Spleen (tissue), 11 donors: ENCODE measurements around the gene ZCCHC7. TPM values are rescaled to one million over a fixed set of nuclear protein-coding genes. Genes with fewer than 3 reads are reported as not detected.

Source experiments
- DNase-seq: peaks from one replicate; pipeline ENCODE4 v3.0.0-alpha.2; 2020
- H3K27ac ChIP-seq, 8 donors: fragments of 200-600 bp; sonication (generic) in 7 of 8; 1 replicate in 4 of 8; 2 replicates in 4 of 8; pipeline versions ENCODE4 v1.5.0 to v1.8.0; 2016 to 2021; ENCODE audit warnings: inconsistent platforms in 4 of 8, mild to moderate bottlenecking in 4 of 8, moderate library complexity in 1 of 8
- H3K27me3 ChIP-seq, 7 donors: fragments of 200-600 bp; sonication (generic) in 6 of 7; replicated peaks in 1 of 7; 1 replicate in 4 of 7; 2 replicates in 3 of 7; pipeline versions ENCODE4 v1.5.0 to v1.8.0; 2016 to 2021; ENCODE audit warnings: inconsistent platforms in 3 of 7, mild to moderate bottlenecking in 1 of 7
- H3K36me3 ChIP-seq, 6 donors: fragments of 200-600 bp; sonication (generic) in 5 of 6; 1 replicate in 4 of 6; 2 replicates in 2 of 6; pipeline versions ENCODE4 v1.5.0 to v1.8.0; 2016 to 2021; ENCODE audit warnings: inconsistent platforms in 2 of 6
- H3K4me1 ChIP-seq, 6 donors: fragments of 200-600 bp; sonication (generic) in 5 of 6; 1 replicate in 3 of 6; 2 replicates in 3 of 6; pipeline versions ENCODE4 v1.5.0 to v1.8.0; 2016 to 2021; ENCODE audit warnings: inconsistent platforms in 3 of 6
- H3K4me3 ChIP-seq, 8 donors: fragments of 200-600 bp; sonication (generic) in 7 of 8; 1 replicate in 4 of 8; 2 replicates in 4 of 8; pipeline versions ENCODE4 v1.5.0 to v1.8.0; 2016 to 2021; ENCODE audit warnings: inconsistent platforms in 4 of 8, mild to moderate bottlenecking in 4 of 8, moderate library complexity in 2 of 8
- H3K9me3 ChIP-seq, 8 donors: fragments of 200-600 bp; sonication (generic) in 7 of 8; 1 replicate in 4 of 8; 2 replicates in 4 of 8; pipeline versions ENCODE4 v1.5.0 to v1.8.0; 2016 to 2021; ENCODE audit warnings: inconsistent platforms in 4 of 8
- POLR2A ChIP-seq, 3 donors: fragments of 450-650 bp; IDR thresholded peaks; one replicate each; pipeline ENCODE4 v1.5.1; 2017; ENCODE audit warnings: antibody characterized with exemption in 3 of 3, mild to moderate bottlenecking in 1 of 3
- POLR2AphosphoS5 ChIP-seq, 3 donors: sonication (generic); formaldehyde crosslinking; IDR thresholded peaks; one replicate each; pipeline ENCODE4 v1.5.1; 2017; ENCODE audit warnings: antibody characterized with exemption in 3 of 3
- WGBS, 5 donors: extraction: QIAGEN DNeasy Blood & Tissue Kit in 3 of 5; methylation state at CpG; one replicate each; pipeline versions ENCODE4 v1.1.5 to v1.1.7; 2013 to 2018; 5-methylcytosine and 5-hydroxymethylcytosine counted together
- intact Hi-C: fragments of 100-400 bp; cut with DNase I; formaldehyde crosslinking; loops from one replicate; pipeline ENCODE4 v1.15.0; 2023; ENCODE audit warnings: low total_unique reads
- polyA plus RNA-seq, 3 donors: library from polyadenylated mRNA; stranded (reverse); fragments of 200-250 nt; gene quantifications; one replicate each; pipeline ENCODE4 v1.2.1, GENCODE V29; 2013
- total RNA-seq, 7 donors: library from RNA; depleted of rRNA in 3 of 7; stranded (reverse); fragments of >200 nt in 3 of 7; fragmentation: NEBNext Ultra II Directional in 4 of 7; extraction: Animal tissue kit (Norgen Biotek cat#: 25700) in 4 of 7; gene quantifications; one replicate each; pipeline versions ENCODE4 v1.1.0 to v1.2.1, GENCODE V29; 2016 to 2021
- TF ChIP-seq, protein P1 (sequence below), 11 experiments: fragments of 200-600 bp in 7 of 11; fragments of 450-650 bp in 4 of 11; sonication (generic) in 4 of 11; IDR thresholded peaks in 8 of 11; conservative IDR thresholded peaks in 3 of 11; 1 replicate in 7 of 11; 2 replicates in 4 of 11; pipeline versions ENCODE4 v1.4.0 to v1.8.0; 2016 to 2021; ENCODE audit warnings: antibody characterized with exemption in 11 of 11, inconsistent platforms in 4 of 11, mild to moderate bottlenecking in 1 of 11
- donor health status: healthy with polysubstance abuse.
- donor health status: DM: no; HTN: no; CAD: no; lungs with moderate emphysema.
- donor health status: DM: no; HTN: no; CAD: no.
- donor health status: Bipolar disorder and iron deficiency.
- donor health status: healthy.
- donor health status: DM: no; HTN: no; CAD: no.
- donor health status: DM: yes; HTN: yes; CAD: no.

The ZCCHC7 gene
- total and polyA plus RNA-seq, 10 donors, result 17.0 to 50.6 (median 38.1) TPM

DNA sequence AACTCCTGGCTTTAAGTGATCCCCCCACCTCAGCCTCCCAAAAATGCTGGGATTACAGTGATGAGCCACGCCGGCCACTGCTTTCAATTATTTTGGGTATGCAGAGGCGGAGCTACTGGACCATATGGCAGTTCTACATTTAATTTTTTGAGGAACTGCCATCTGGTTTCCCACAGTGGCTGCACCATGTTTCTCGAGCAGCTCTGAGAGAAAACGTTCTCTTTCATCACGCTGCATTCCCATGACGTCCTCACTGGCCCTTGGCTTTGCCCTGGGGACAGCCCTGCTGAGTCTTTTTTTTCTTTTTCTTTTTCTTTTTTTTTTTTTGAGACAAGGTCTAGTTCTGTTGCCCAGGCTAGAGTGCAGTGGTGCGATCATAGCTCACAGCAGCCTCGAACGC lies 266.6 kb downstream of the ZCCHC7 start:
- intact Hi-C loops, result no loop called here
- H3K4me3 ChIP-seq, result no peak overlapping the region
- no peaks in the 10 kb centered on the region for H3K9me3 ChIP-seq
- 55 to 78% (median 71%) methylated on average over 10 of the region's 10 CpGs for WGBS, 5 donors
- DNase-seq, result no peak
- H3K27me3 ChIP-seq, result no peaks in the 10 kb centered on the region
- peaks cover 4 to 39% (median 19%) of the 10 kb centered on the region in 6 donors for H3K4me1 ChIP-seq
- no peaks in the 10 kb centered on the region for H3K36me3 ChIP-seq
- TF ChIP-seq POLR2A (IDR thresholded peaks at IDR 0.05) (no peak), POLR2AphosphoS5 (IDR thresholded peaks at IDR 0.05) (no peak)
- TF ChIP-seq, protein P1, sequence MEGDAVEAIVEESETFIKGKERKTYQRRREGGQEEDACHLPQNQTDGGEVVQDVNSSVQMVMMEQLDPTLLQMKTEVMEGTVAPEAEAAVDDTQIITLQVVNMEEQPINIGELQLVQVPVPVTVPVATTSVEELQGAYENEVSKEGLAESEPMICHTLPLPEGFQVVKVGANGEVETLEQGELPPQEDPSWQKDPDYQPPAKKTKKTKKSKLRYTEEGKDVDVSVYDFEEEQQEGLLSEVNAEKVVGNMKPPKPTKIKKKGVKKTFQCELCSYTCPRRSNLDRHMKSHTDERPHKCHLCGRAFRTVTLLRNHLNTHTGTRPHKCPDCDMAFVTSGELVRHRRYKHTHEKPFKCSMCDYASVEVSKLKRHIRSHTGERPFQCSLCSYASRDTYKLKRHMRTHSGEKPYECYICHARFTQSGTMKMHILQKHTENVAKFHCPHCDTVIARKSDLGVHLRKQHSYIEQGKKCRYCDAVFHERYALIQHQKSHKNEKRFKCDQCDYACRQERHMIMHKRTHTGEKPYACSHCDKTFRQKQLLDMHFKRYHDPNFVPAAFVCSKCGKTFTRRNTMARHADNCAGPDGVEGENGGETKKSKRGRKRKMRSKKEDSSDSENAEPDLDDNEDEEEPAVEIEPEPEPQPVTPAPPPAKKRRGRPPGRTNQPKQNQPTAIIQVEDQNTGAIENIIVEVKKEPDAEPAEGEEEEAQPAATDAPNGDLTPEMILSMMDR (IDR thresholded peaks at IDR 0.05 in 8 of 11, conservative IDR thresholded peaks at IDR 0.05 in 3 of 11), result no peak
- no peak overlapping the region for H3K27ac ChIP-seq

DNA sequence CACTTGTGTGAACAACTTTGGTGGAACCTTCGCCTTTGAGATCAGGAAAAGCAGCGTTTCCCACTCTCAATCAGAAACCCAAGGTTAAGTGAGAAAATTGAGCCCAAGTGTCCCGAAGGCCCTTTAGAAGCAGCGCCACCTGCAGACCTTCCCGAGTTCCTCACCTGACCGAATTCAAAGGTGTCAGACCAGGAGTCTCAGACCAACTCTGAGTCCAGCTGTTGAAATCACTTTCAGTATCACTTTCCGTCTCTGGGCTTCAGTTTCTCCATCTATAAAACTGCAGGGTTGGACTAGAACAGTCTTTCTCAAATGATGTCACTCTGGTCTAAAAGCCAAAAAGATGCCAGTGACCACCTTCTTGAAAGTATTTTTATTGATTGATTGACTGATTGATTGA lies 270.4 kb downstream of the ZCCHC7 start:
- intact Hi-C loops, result no loop called here
- DNase-seq, result no peak
- H3K9me3 ChIP-seq, result no peaks in the 10 kb centered on the region
- no peaks in the 10 kb centered on the region for H3K36me3 ChIP-seq
- H3K27ac ChIP-seq, result no peak overlapping the region
- H3K4me3 ChIP-seq, result no peak overlapping the region
- TF ChIP-seq, protein P1 (IDR thresholded peaks at IDR 0.05 in 8 of 11, conservative IDR thresholded peaks at IDR 0.05 in 3 of 11), result peak in 9 of 11 experiments; percentile 20 to 62 (median 46)
- no peak for TF ChIP-seq POLR2AphosphoS5 (IDR thresholded peaks at IDR 0.05)
- WGBS, 5 donors, result 23 to 38% (median 29%) methylated on average over 7 of the region's 7 CpGs
- peaks cover 0 to 19% (median 6%) of the 10 kb centered on the region in 6 donors for H3K4me1 ChIP-seq
- no peaks in the 10 kb centered on the region for H3K27me3 ChIP-seq

DNA sequence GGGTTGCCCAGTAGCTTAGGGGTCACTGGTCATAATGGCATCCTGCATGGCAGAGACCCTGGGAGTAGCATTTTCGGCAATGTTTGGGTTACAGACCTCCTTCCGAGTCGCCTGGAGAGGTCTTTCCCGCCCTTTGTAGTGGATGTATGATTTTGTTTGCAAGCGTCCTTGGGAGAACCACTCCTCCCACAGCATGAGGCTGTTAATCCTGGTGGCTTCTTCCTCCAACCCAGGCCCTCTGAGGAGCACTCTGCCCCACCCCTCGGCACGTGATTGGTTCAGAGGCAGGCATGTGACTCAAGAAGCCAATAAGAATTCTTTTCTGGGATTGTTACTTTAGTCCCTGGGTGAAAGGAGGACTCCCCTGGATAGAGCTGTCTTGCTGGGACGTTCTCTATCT lies 271.9 kb downstream of the ZCCHC7 start:
- Histone ChIP-seq H3K9me3 (no peaks in the 10 kb centered on the region), H3K27me3 (no peaks in the 10 kb centered on the region), H3K4me1 (peaks cover 0 to 19% (median 5%) of the 10 kb centered on the region in 6 donors), H3K4me3 (no peak overlapping the region), H3K27ac (no peak overlapping the region), H3K36me3 (no peaks in the 10 kb centered on the region)
- 84 to 91% (median 87%) methylated on average over 8 of the region's 8 CpGs for WGBS, 5 donors
- intact Hi-C loops, result no loop called here
- no peak for DNase-seq
- TF ChIP-seq, protein P1 (IDR thresholded peaks at IDR 0.05 in 8 of 11, conservative IDR thresholded peaks at IDR 0.05 in 3 of 11), result no peak
- TF ChIP-seq POLR2A (IDR thresholded peaks at IDR 0.05), result no peak
- TF ChIP-seq POLR2AphosphoS5 (IDR thresholded peaks at IDR 0.05), result no peak

DNA sequence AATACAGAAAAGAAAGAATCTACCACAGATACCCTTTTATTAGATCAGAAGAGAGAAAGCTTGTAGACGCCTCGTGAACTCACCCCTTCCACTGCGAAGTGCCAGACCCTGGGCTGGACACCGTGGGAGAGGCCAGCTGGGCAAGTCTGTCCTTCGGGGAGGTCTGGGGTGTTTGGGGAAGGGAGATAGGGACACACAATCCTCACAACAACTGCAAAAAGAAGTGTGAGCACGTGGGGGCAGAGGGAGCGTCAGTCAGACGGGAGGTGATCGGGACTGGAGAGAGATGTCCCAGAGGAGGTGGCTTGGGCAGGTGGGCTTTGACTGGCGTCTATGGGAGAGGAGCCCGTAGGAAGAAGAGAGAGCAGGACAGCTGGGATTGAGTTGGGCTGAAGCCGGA lies 274.9 kb downstream of the ZCCHC7 start:
- Histone ChIP-seq H3K27ac (no peak overlapping the region), H3K27me3 (no peaks in the 10 kb centered on the region), H3K4me3 (no peak overlapping the region), H3K4me1 (peaks cover 0 to 28% (median 5%) of the 10 kb centered on the region in 6 donors), H3K36me3 (no peaks in the 10 kb centered on the region), H3K9me3 (no peaks in the 10 kb centered on the region)
- intact Hi-C loops, result no loop called here
- 69 to 87% (median 81%) methylated on average over 11 to 12 of the region's 12 CpGs for WGBS, 5 donors
- TF ChIP-seq, protein P1 (IDR thresholded peaks at IDR 0.05 in 8 of 11, conservative IDR thresholded peaks at IDR 0.05 in 3 of 11), result no peak
- TF ChIP-seq POLR2A (IDR thresholded peaks at IDR 0.05) (no peak), POLR2AphosphoS5 (IDR thresholded peaks at IDR 0.05) (no peak)
- no peak for DNase-seq
